ENCODE measurements around the gene BCR.

The BCR gene

GRCh38 chr22:23223569-23224317 is 43.4 kb downstream of the BCR start:
- WGBS (ENCODE audit: extremely low coverage, insufficient coverage, insufficient read length): no CpG with 5 or more reads among the region's 12 CpGs
- no peak overlapping the region for H2BK5ac ChIP-seq (ENCODE audit: low read depth, low read length, poor library complexity)
- H2AK5ac ChIP-seq (ENCODE audit: low read length): no peak overlapping the region
- H3K18ac ChIP-seq (ENCODE audit: low read length): no peak overlapping the region
- no peak overlapping the region for H4K12ac ChIP-seq (ENCODE audit: low read depth, low read length)
- H3K14ac ChIP-seq (ENCODE audit: low read length): no peak overlapping the region
- H3K27me3 ChIP-seq (ENCODE audit: insufficient read depth, low read length): no peaks in the 10 kb centered on the region
- no peak overlapping the region for H3K27ac ChIP-seq (ENCODE audit: low read depth, low read length)
- H3K9ac ChIP-seq (ENCODE audit: low read length): no peak overlapping the region
- no peak overlapping the region for H4K91ac ChIP-seq (ENCODE audit: low read depth, low read length)
- H3K4me2 ChIP-seq (ENCODE audit: low read length): no peak overlapping the region
- H3K79me1 ChIP-seq (ENCODE audit: low read length): no peaks in the 10 kb centered on the region
- peaks cover 17 to 23% of the 10 kb centered on the region in 2 experiments for H3K4me1 ChIP-seq (ENCODE audit: control insufficient read depth in 1 of 2, insufficient read depth in 2 of 2, low read length in 2 of 2)
- no peaks in the 10 kb centered on the region for H3K9me3 ChIP-seq (ENCODE audit: insufficient read depth, low read depth, low read length)
- H3K23ac ChIP-seq (ENCODE audit: low read length): no peak overlapping the region
- no peak overlapping the region for H2BK120ac ChIP-seq (ENCODE audit: insufficient read depth, low read length, poor library complexity)
- H3K4me3 ChIP-seq (ENCODE audit: low read depth, low read length): no peak overlapping the region
- H3K79me2 ChIP-seq (ENCODE audit: control insufficient read depth, insufficient read depth, low read length, poor library complexity): peaks cover 25% of the 10 kb centered on the region
- H3K36me3 ChIP-seq (ENCODE audit: control insufficient read depth in 1 of 2, insufficient read depth in 2 of 2, low read length in 2 of 2): peaks cover 0 to 6% of the 10 kb centered on the region in 2 experiments
- H3K4ac ChIP-seq (ENCODE audit: low read depth, low read length): peak overlapping the region; percentile 13
- H2AFZ ChIP-seq (ENCODE audit: insufficient read depth, low read length, poor library complexity): no peak overlapping the region
- H4K8ac ChIP-seq (ENCODE audit: low read depth, low read length): no peak overlapping the region
- no peak overlapping the region for H2BK12ac ChIP-seq (ENCODE audit: low read length)
- DNase-seq: no peak

DNA sequence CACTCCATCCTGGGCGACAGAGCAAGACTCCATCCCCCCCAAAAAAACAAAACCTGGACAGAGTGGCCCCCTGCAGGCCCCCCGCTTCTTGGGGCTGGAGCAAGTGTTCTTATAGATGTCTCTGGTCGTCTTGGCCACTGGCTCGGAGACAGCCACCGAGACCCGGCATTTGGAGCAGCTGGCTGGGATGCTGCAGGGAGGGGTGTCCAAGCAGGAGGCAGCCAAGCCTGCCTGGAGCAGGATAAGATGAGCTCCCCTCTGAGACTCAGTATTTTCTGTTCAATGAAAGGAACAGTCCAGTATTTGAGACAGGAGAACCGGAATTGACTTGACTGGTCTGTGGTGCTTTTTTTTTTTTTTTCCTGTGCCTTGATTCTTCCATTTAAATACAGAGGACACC is 44.5 kb downstream of the BCR start:
- Histone ChIP-seq H4K12ac (ENCODE audit: low read depth, low read length) (no peak overlapping the region), H3K18ac (ENCODE audit: low read length) (no peak overlapping the region)
- no CpG with 5 or more reads among the region's 7 CpGs for whole genome bisulfite sequencing (ENCODE audit: extremely low coverage, insufficient coverage, insufficient read length)

DNA sequence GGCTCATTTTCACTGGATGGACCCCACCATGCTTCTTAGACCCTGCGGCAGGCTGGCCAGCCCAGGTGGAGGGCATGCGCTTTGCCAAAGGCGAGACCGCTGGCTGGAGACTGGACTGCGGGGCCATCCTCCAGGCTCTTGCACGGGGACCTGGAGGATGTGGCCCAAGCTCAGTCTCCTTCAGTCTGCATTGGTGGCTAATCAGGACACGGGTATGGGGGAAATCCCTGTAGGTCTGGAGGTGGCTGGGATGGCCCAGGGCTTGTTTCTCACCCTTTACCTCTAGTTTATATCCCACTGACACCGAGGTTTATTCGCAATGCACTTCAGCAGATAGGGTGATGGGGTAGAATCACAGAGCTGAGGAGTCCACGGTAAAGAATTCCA is 45.0 kb downstream of the BCR start:
- H3K79me2 ChIP-seq (ENCODE audit: control insufficient read depth, insufficient read depth, low read length, poor library complexity): peaks cover 26% of the 10 kb centered on the region
- peaks cover 3 to 11% of the 10 kb centered on the region in 2 experiments for H3K4me1 ChIP-seq (ENCODE audit: control insufficient read depth in 1 of 2, insufficient read depth in 2 of 2, low read length in 2 of 2)
- no peak overlapping the region for H3K14ac ChIP-seq (ENCODE audit: low read length)
- H2BK12ac ChIP-seq (ENCODE audit: low read length): no peak overlapping the region
- no CpG with 5 or more reads among the region's 10 CpGs for WGBS (ENCODE audit: extremely low coverage, insufficient coverage, insufficient read length)
- no peak overlapping the region for H3K4me2 ChIP-seq (ENCODE audit: low read length)
- no peak overlapping the region for H4K12ac ChIP-seq (ENCODE audit: low read depth, low read length)
- no peak overlapping the region for H4K8ac ChIP-seq (ENCODE audit: low read depth, low read length)
- H3K27me3 ChIP-seq (ENCODE audit: insufficient read depth, low read length): no peaks in the 10 kb centered on the region
- H3K4me3 ChIP-seq (ENCODE audit: low read depth, low read length): no peak overlapping the region
- H2BK120ac ChIP-seq (ENCODE audit: insufficient read depth, low read length, poor library complexity): no peak overlapping the region
- H3K79me1 ChIP-seq (ENCODE audit: low read length): no peaks in the 10 kb centered on the region
- no peak overlapping the region for H2AK5ac ChIP-seq (ENCODE audit: low read length)
- H3K4ac ChIP-seq (ENCODE audit: low read depth, low read length): peak overlapping the region; percentile 72
- peaks cover 0 to 6% of the 10 kb centered on the region in 2 experiments for H3K36me3 ChIP-seq (ENCODE audit: control insufficient read depth in 1 of 2, insufficient read depth in 2 of 2, low read length in 2 of 2)
- H3K27ac ChIP-seq (ENCODE audit: low read depth, low read length): no peak overlapping the region
- H3K9me3 ChIP-seq (ENCODE audit: insufficient read depth, low read depth, low read length): no peaks in the 10 kb centered on the region
- H3K18ac ChIP-seq (ENCODE audit: low read length): peak overlapping the region; percentile 8
- no peak for DNase-seq
- no peak overlapping the region for H3K9ac ChIP-seq (ENCODE audit: low read length)
- no peak overlapping the region for H3K23ac ChIP-seq (ENCODE audit: low read length)
- H4K91ac ChIP-seq (ENCODE audit: low read depth, low read length): no peak overlapping the region
- no peak overlapping the region for H2BK5ac ChIP-seq (ENCODE audit: low read depth, low read length, poor library complexity)
- no peak overlapping the region for H2AFZ ChIP-seq (ENCODE audit: insufficient read depth, low read length, poor library complexity)

More for the DNA sequence above, 44.5 kb downstream of the BCR start:
- H3K36me3 ChIP-seq (ENCODE audit: control insufficient read depth in 1 of 2, insufficient read depth in 2 of 2, low read length in 2 of 2): peaks cover 0 to 6% of the 10 kb centered on the region in 2 experiments
- H2BK5ac ChIP-seq (ENCODE audit: low read depth, low read length, poor library complexity): no peak overlapping the region
- no peak for DNase-seq
- H3K4ac ChIP-seq (ENCODE audit: low read depth, low read length): peak overlapping the region; percentile 72
- no peak overlapping the region for H4K8ac ChIP-seq (ENCODE audit: low read depth, low read length)
- H3K9me3 ChIP-seq (ENCODE audit: insufficient read depth, low read depth, low read length): no peaks in the 10 kb centered on the region
- no peak overlapping the region for H2BK12ac ChIP-seq (ENCODE audit: low read length)
- H3K79me1 ChIP-seq (ENCODE audit: low read length): no peaks in the 10 kb centered on the region
- H3K4me3 ChIP-seq (ENCODE audit: low read depth, low read length): no peak overlapping the region
- H3K27me3 ChIP-seq (ENCODE audit: insufficient read depth, low read length): no peaks in the 10 kb centered on the region
- no peak overlapping the region for H3K23ac ChIP-seq (ENCODE audit: low read length)
- no peak overlapping the region for H3K27ac ChIP-seq (ENCODE audit: low read depth, low read length)
- peaks cover 24% of the 10 kb centered on the region for H3K79me2 ChIP-seq (ENCODE audit: control insufficient read depth, insufficient read depth, low read length, poor library complexity)
- no peak overlapping the region for H3K14ac ChIP-seq (ENCODE audit: low read length)
- no peak overlapping the region for H2AK5ac ChIP-seq (ENCODE audit: low read length)
- no peak overlapping the region for H3K4me2 ChIP-seq (ENCODE audit: low read length)
- no peak overlapping the region for H3K9ac ChIP-seq (ENCODE audit: low read length)
- H2BK120ac ChIP-seq (ENCODE audit: insufficient read depth, low read length, poor library complexity): no peak overlapping the region
- H3K4me1 ChIP-seq (ENCODE audit: control insufficient read depth in 1 of 2, insufficient read depth in 2 of 2, low read length in 2 of 2): peaks cover 6 to 12% of the 10 kb centered on the region in 2 experiments
- H4K91ac ChIP-seq (ENCODE audit: low read depth, low read length): no peak overlapping the region
- no peak overlapping the region for H2AFZ ChIP-seq (ENCODE audit: insufficient read depth, low read length, poor library complexity)

GRCh38 chr22:23225724-23226496 is 45.6 kb downstream of the BCR start:
- Histone ChIP-seq H3K18ac (ENCODE audit: low read length) (no peak overlapping the region), H4K12ac (ENCODE audit: low read depth, low read length) (no peak overlapping the region)

More at GRCh38 chr22:23225724-23226496, 45.6 kb downstream of the BCR start:
- H3K36me3 ChIP-seq (ENCODE audit: control insufficient read depth in 1 of 2, insufficient read depth in 2 of 2, low read length in 2 of 2): peaks cover 0 to 6% of the 10 kb centered on the region in 2 experiments
- no peak overlapping the region for H3K9ac ChIP-seq (ENCODE audit: low read length)
- no peak overlapping the region for H2BK12ac ChIP-seq (ENCODE audit: low read length)
- peaks cover 6 to 11% of the 10 kb centered on the region in 2 experiments for H3K4me1 ChIP-seq (ENCODE audit: control insufficient read depth in 1 of 2, insufficient read depth in 2 of 2, low read length in 2 of 2)
- no peak overlapping the region for H2BK5ac ChIP-seq (ENCODE audit: low read depth, low read length, poor library complexity)
- no peak overlapping the region for H2BK120ac ChIP-seq (ENCODE audit: insufficient read depth, low read length, poor library complexity)
- no peak overlapping the region for H2AFZ ChIP-seq (ENCODE audit: insufficient read depth, low read length, poor library complexity)
- H3K9me3 ChIP-seq (ENCODE audit: insufficient read depth, low read depth, low read length): no peaks in the 10 kb centered on the region
- H3K27ac ChIP-seq (ENCODE audit: low read depth, low read length): no peak overlapping the region
- no peak overlapping the region for H2AK5ac ChIP-seq (ENCODE audit: low read length)
- DNase-seq: no peak
- no peak overlapping the region for H4K91ac ChIP-seq (ENCODE audit: low read depth, low read length)
- H3K14ac ChIP-seq (ENCODE audit: low read length): no peak overlapping the region
- H3K79me2 ChIP-seq (ENCODE audit: control insufficient read depth, insufficient read depth, low read length, poor library complexity): peaks cover 24% of the 10 kb centered on the region
- no peaks in the 10 kb centered on the region for H3K79me1 ChIP-seq (ENCODE audit: low read length)
- H3K23ac ChIP-seq (ENCODE audit: low read length): no peak overlapping the region
- H3K4ac ChIP-seq (ENCODE audit: low read depth, low read length): peak overlapping the region; percentile 72
- no peak overlapping the region for H3K4me3 ChIP-seq (ENCODE audit: low read depth, low read length)
- no peak overlapping the region for H4K8ac ChIP-seq (ENCODE audit: low read depth, low read length)
- no peaks in the 10 kb centered on the region for H3K27me3 ChIP-seq (ENCODE audit: insufficient read depth, low read length)
- WGBS (ENCODE audit: extremely low coverage, insufficient coverage, insufficient read length): no CpG with 5 or more reads among the region's 8 CpGs
- no peak overlapping the region for H3K4me2 ChIP-seq (ENCODE audit: low read length)

Data from trophoblast cell (in vitro differentiated cells and primary cell).